HEK293 (cell line): Measurements from ENCODE around the gene ANTKMT.
A peak's percentile ranks its signal among the peaks of the same experiment; 100 is the strongest.

Experiments
- CTCF ChIA-PET: fragments of 350-600 bp; formaldehyde crosslinking; extraction: SDS; loops from one replicate; lab custom pipeline; 2021; ENCODE audit warnings: antibody characterized with exemption; lab: Yijun Ruan, JAX
- POLR2A ChIA-PET: fragments of 300-600 bp; formaldehyde crosslinking; extraction: SDS; loops from one replicate; lab custom pipeline; 2020; ENCODE audit warnings: antibody characterized with exemption, inconsistent platforms; lab: Yijun Ruan, JAX
- H3K27ac ChIP-seq: fragments of 200-500 bp; sonication (Bioruptor generic); 2 replicates; pipeline ENCODE4 v1.5.1; 2014; ENCODE audit warnings: low read depth, low read length, control low read depth, inconsistent platforms; ENCODE audit errors: extremely low read depth
- H3K36me3 ChIP-seq, 2 experiments: fragments of 200-500 bp in 1 of 2; sonication (Bioruptor generic) in 1 of 2; 1 replicate in 1 of 2; 2 replicates in 1 of 2; pipeline ENCODE4 v1.5.1; 2014 to 2017; ENCODE audit warnings: inconsistent platforms in 2 of 2, low read length in 2 of 2; ENCODE audit not compliant: control insufficient read depth in 2 of 2, insufficient read depth in 1 of 2
- H3K4me1 ChIP-seq: fragments of 200-500 bp; sonication (Bioruptor generic); 2 replicates; pipeline ENCODE4 v1.5.1; 2014; ENCODE audit warnings: mild to moderate bottlenecking, low read length, inconsistent platforms; ENCODE audit not compliant: control insufficient read depth, insufficient read depth
- H3K4me3 ChIP-seq: 2 replicates; pipeline ENCODE4 v1.5.1; 2011; ENCODE audit warnings: low read depth, mild to moderate bottlenecking, control low read depth, low read length, moderate library complexity
- H3K9me3 ChIP-seq: fragments of 200-500 bp; sonication (Bioruptor generic); 2 replicates; pipeline ENCODE4 v1.5.1; 2014; ENCODE audit warnings: low read depth, low read length, inconsistent platforms; ENCODE audit not compliant: control insufficient read depth, insufficient read depth
- GLIS1 ChIP-seq: fragments of 450-650 bp; formaldehyde crosslinking; IDR thresholded peaks from 2 replicates; pipeline ENCODE4 v1.5.1; 2016; ENCODE audit warnings: missing biosample characterization, missing genetic modification characterization
- HIC1 ChIP-seq: fragments of 450-650 bp; formaldehyde crosslinking; IDR thresholded peaks from 2 replicates; pipeline ENCODE4 v1.5.1; 2016; ENCODE audit warnings: missing biosample characterization, missing genetic modification characterization
- KLF9 ChIP-seq: fragments of 450-650 bp; formaldehyde crosslinking; IDR thresholded peaks from 2 replicates; pipeline ENCODE4 v1.5.1; 2016; ENCODE audit warnings: missing biosample characterization, missing genetic modification characterization, low read depth
- SP2 ChIP-seq: fragments of 450-650 bp; formaldehyde crosslinking; IDR thresholded peaks from 2 replicates; pipeline ENCODE4 v1.5.1; 2016; ENCODE audit warnings: missing biosample characterization, missing genetic modification characterization
- ZFHX2 ChIP-seq: fragments of 450-650 bp; formaldehyde crosslinking; conservative IDR thresholded peaks from 2 replicates; pipeline ENCODE4 v1.5.1; 2016; ENCODE audit warnings: missing biosample characterization, missing genetic modification characterization
- ZNF169 ChIP-seq: fragments of 450-650 bp; formaldehyde crosslinking; IDR thresholded peaks from 2 replicates; pipeline ENCODE4 v1.5.1; 2016; ENCODE audit warnings: missing biosample characterization, missing genetic modification characterization
- ZNF23 ChIP-seq: fragments of 450-650 bp; formaldehyde crosslinking; IDR thresholded peaks from 2 replicates; pipeline ENCODE4 v1.5.1; 2016; ENCODE audit warnings: missing biosample characterization, missing genetic modification characterization, borderline replicate concordance
- ZNF274 ChIP-seq, 2 experiments: fragments of 200-500 bp in 1 of 2; fragments of 450-650 bp in 1 of 2; sonication (Bioruptor generic) in 1 of 2; formaldehyde crosslinking in 1 of 2; IDR thresholded peaks; 2 replicates each; pipeline versions ENCODE4 v1.5.1 to v1.6.1; 2014 to 2016; ENCODE audit warnings: borderline replicate concordance in 1 of 2, inconsistent platforms in 1 of 2, low read length in 1 of 2, missing biosample characterization in 1 of 2, missing genetic modification characterization in 1 of 2
- ZNF324 ChIP-seq: fragments of 450-650 bp; formaldehyde crosslinking; IDR thresholded peaks from 2 replicates; pipeline ENCODE4 v1.5.1; 2016; ENCODE audit warnings: missing biosample characterization, missing genetic modification characterization
- ZNF394 ChIP-seq: fragments of 450-650 bp; formaldehyde crosslinking; IDR thresholded peaks from 2 replicates; pipeline ENCODE4 v1.5.1; 2016; ENCODE audit warnings: missing biosample characterization, missing genetic modification characterization, mild to moderate bottlenecking, moderate library complexity, borderline replicate concordance
- ZNF704 ChIP-seq: fragments of 450-650 bp; formaldehyde crosslinking; IDR thresholded peaks from 2 replicates; pipeline ENCODE4 v1.5.1; 2016; ENCODE audit warnings: missing biosample characterization, missing genetic modification characterization
- ZNF768 ChIP-seq: fragments of 450-650 bp; formaldehyde crosslinking; IDR thresholded peaks from 2 replicates; pipeline ENCODE4 v1.5.1; 2018; ENCODE audit warnings: missing biosample characterization, mild to moderate bottlenecking, missing genetic modification characterization
- ZNF785 ChIP-seq: fragments of 450-650 bp; formaldehyde crosslinking; IDR thresholded peaks from 2 replicates; pipeline ENCODE4 v1.5.1; 2016; ENCODE audit warnings: missing biosample characterization, missing genetic modification characterization

ANTKMT gene

GRCh38 chr16:762595-763268 is 41.8 kb downstream of the ANTKMT start:
- no peak for TF ChIP-seq ZNF768 (tag by site-specific recombination)
- TF ChIP-seq GLIS1 (tag by site-specific recombination), result peak; percentile 29; the same call in 1 of the 2 replicates
- 0 out of 2 replicates have a peak, but pooled peaks have one; percentile 8 for TF ChIP-seq ZFHX2 (tag by site-specific recombination)
- no peaks in the 10 kb centered on the region for H3K9me3 ChIP-seq
- ChIA-PET CTCF (no interaction called here), POLR2A (interaction anchor here (1.0 kb wide), 1 partner anchor 11 kb away, joined by 5 read pairs; no protein-coding TSS in a partner anchor)
- H3K36me3 ChIP-seq, result no peaks in the 10 kb centered on the region
- H3K4me3 ChIP-seq, result no peak overlapping the region
- H3K27ac ChIP-seq, result no peak overlapping the region
- no peaks in the 10 kb centered on the region for H3K4me1 ChIP-seq

GRCh38 chr16:763369-764183 is 42.6 kb downstream of the ANTKMT start:
- POLR2A ChIA-PET, result interaction anchor here (1.0 kb wide), 1 partner anchor 10 kb away, joined by 5 read pairs; no protein-coding TSS in a partner anchor
- CTCF ChIA-PET, result no interaction called here

GRCh38 chr16:764184-764750 is 43.3 kb downstream of the ANTKMT start:
- ChIA-PET CTCF (no interaction called here), POLR2A (no interaction called here)
- Histone ChIP-seq H3K27ac (no peak overlapping the region), H3K4me3 (no peak overlapping the region), H3K36me3 (no peaks in the 10 kb centered on the region), H3K4me1 (no peaks in the 10 kb centered on the region), H3K9me3 (no peaks in the 10 kb centered on the region)
- TF ChIP-seq ZNF169 (tag by site-specific recombination) (no peak), HIC1 (tag by site-specific recombination) (0 out of 2 replicates have a peak, but pooled peaks have one; percentile 57)

More at GRCh38 chr16:763369-764183, 42.6 kb downstream of the ANTKMT start:
- Histone ChIP-seq H3K27ac (no peak overlapping the region), H3K4me1 (no peaks in the 10 kb centered on the region), H3K36me3 (no peaks in the 10 kb centered on the region), H3K9me3 (no peaks in the 10 kb centered on the region), H3K4me3 (no peak overlapping the region)
- TF ChIP-seq ZNF394 (tag by site-specific recombination) (peak; percentile 99), KLF9 (tag by site-specific recombination) (no peak), ZNF23 (tag by site-specific recombination) (no peak), ZNF274 (IDR thresholded peaks at IDR 0.05; ENCODE audit: low read length) (no peak), ZNF274 (tag by site-specific recombination; IDR thresholded peaks at IDR 0.05; ENCODE audit: borderline replicate concordance) (no peak), ZNF785 (tag by site-specific recombination) (no peak), ZNF324 (no peak), ZNF704 (tag by site-specific recombination) (no peak), SP2 (tag by site-specific recombination) (no peak)
